PFSK-1 (cell line): ENCODE data around the gene HBA1.

ENCODE experiments used
- FOXP2 ChIP-seq: optimal IDR thresholded peaks from 2 replicates; pipeline ENCODE3; 2011; ENCODE audit warnings: borderline replicate concordance, control low read depth, inconsistent platforms; ENCODE audit not compliant: insufficient read depth; ENCODE audit errors: extremely low read length, extremely low read depth
- POLR2AphosphoS5 ChIP-seq: IDR thresholded peaks from 2 replicates; pipeline ENCODE4 v1.6.1; 2012; ENCODE audit warnings: low read depth, mild to moderate bottlenecking, control low read depth, low read length, moderate library complexity
- SIN3A ChIP-seq: IDR thresholded peaks from 2 replicates; pipeline ENCODE4 v1.6.1; 2012; ENCODE audit warnings: mild to moderate bottlenecking, low read length, moderate library complexity, borderline replicate concordance; ENCODE audit not compliant: insufficient read depth
- TAF1 ChIP-seq: IDR thresholded peaks from 2 replicates; pipeline ENCODE4 v1.6.1; 2012; ENCODE audit warnings: low read length, control low read depth, borderline replicate concordance; ENCODE audit not compliant: insufficient read depth
- TF ChIP-seq, protein P1 (sequence below), 2 experiments: IDR thresholded peaks; 2 replicates each; pipeline versions ENCODE4 v1.6.1 to v1.8.0; 2011 to 2012; ENCODE audit warnings: low read depth in 2 of 2, low read length in 2 of 2, control low read depth in 1 of 2, inconsistent platforms in 1 of 2, mild to moderate bottlenecking in 1 of 2, moderate library complexity in 1 of 2; ENCODE audit not compliant: insufficient read depth in 1 of 2

HBA1 gene

DNA sequence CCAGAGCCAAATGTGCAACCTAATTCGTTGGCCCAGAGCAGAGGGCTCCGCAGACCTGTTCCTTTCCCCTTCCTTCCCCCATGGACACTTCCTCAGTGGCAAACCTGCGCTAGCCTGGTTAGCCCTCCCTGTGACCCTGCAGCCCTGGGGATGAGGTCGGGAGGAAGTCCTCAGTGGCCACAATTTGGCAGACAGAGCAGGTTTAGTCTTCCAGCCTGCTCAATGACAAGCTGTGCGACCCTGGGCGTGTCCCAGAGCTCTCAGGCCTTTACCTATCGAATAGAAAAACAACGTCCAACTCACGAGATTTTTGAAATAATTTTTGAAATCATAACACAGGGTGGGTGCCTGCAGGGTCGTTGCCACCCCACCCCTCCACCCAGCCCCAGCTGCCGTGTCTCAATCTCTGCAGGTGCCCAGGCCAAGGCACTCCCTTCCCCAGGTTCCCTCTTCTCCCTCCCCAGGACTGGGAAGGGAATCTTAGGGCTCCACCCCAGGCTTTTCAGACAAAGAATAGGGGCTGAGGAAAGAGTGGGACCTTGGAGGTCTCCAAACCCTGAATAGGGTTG is 9.3 kb upstream of the HBA1 start:
- TF ChIP-seq SIN3A (no peak), TAF1 (no peak), POLR2AphosphoS5 (no peak), FOXP2 (no peak)
- TF ChIP-seq, protein P1, sequence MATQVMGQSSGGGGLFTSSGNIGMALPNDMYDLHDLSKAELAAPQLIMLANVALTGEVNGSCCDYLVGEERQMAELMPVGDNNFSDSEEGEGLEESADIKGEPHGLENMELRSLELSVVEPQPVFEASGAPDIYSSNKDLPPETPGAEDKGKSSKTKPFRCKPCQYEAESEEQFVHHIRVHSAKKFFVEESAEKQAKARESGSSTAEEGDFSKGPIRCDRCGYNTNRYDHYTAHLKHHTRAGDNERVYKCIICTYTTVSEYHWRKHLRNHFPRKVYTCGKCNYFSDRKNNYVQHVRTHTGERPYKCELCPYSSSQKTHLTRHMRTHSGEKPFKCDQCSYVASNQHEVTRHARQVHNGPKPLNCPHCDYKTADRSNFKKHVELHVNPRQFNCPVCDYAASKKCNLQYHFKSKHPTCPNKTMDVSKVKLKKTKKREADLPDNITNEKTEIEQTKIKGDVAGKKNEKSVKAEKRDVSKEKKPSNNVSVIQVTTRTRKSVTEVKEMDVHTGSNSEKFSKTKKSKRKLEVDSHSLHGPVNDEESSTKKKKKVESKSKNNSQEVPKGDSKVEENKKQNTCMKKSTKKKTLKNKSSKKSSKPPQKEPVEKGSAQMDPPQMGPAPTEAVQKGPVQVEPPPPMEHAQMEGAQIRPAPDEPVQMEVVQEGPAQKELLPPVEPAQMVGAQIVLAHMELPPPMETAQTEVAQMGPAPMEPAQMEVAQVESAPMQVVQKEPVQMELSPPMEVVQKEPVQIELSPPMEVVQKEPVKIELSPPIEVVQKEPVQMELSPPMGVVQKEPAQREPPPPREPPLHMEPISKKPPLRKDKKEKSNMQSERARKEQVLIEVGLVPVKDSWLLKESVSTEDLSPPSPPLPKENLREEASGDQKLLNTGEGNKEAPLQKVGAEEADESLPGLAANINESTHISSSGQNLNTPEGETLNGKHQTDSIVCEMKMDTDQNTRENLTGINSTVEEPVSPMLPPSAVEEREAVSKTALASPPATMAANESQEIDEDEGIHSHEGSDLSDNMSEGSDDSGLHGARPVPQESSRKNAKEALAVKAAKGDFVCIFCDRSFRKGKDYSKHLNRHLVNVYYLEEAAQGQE (IDR thresholded peaks at IDR 0.05; ENCODE audit: insufficient read depth in 1 of 2, low read depth in 2 of 2, low read length in 2 of 2): no peak

DNA sequence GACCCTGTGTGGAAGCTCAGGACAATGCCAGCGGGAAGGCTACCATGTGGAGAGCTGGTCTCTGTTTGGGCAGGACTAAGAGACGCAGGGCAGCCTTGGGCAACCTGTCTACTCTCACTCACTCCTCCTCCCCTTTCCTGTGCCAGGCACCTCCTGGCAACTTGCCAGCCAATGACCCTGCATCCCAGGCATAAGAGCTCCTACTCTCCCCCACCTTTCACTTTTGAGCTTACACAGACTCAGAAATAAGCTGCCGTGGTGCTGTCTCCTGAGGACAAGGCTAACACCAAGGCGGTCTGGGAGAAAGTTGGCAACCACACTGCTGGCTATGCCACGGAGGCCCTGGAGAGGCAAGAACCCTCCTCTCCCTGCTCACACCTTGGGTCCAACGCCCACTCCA is 8.1 kb upstream of the HBA1 start:
- TF ChIP-seq, protein P1 (IDR thresholded peaks at IDR 0.05; ENCODE audit: insufficient read depth in 1 of 2, low read depth in 2 of 2, low read length in 2 of 2): no peak
- no peak for TF ChIP-seq SIN3A
- no peak for TF ChIP-seq FOXP2
- no peak for TF ChIP-seq TAF1
- no peak for TF ChIP-seq POLR2AphosphoS5

DNA sequence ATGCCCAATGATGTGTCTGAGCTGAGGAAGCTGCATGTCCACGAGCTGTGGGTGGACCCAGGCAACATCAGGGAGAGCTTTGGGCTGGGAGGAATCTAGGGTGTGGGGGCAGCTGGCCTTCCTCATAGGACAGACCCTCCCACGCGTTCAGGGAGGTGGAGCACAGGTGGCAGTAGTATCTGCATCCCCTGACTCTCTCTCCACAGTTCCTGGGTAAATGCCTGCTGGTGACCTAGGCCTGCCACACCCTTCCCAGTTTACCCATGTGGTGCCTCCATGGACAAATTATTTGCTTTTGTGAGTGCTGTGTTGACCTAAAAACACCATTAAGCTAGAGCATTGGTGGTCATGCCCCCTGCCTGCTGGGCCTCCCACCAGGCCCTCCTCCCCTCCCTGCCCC is 7.5 kb upstream of the HBA1 start:
- TF ChIP-seq, protein P1 (IDR thresholded peaks at IDR 0.05; ENCODE audit: insufficient read depth in 1 of 2, low read depth in 2 of 2, low read length in 2 of 2): 0 out of 4 replicates have a peak, but pooled peaks of 1 of the 2 experiments have one; percentile 27
- no peak for TF ChIP-seq POLR2AphosphoS5
- no peak for TF ChIP-seq TAF1
- no peak for TF ChIP-seq FOXP2
- TF ChIP-seq SIN3A: no peak

DNA sequence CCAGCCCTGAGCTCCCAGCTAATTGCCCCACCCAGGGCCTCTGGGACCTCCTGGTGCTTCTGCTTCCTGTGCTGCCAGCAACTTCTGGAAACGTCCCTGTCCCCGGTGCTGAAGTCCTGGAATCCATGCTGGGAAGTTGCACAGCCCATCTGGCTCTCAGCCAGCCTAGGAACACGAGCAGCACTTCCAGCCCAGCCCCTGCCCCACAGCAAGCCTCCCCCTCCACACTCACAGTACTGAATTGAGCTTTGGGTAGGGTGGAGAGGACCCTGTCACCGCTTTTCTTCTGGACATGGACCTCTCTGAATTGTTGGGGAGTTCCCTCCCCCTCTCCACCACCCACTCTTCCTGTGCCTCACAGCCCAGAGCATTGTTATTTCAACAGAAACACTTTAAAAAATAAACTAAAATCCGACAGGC is 6.4 kb upstream of the HBA1 start:
- TF ChIP-seq, protein P1 (IDR thresholded peaks at IDR 0.05; ENCODE audit: insufficient read depth in 1 of 2, low read depth in 2 of 2, low read length in 2 of 2): peak; percentile 80 to 89

DNA sequence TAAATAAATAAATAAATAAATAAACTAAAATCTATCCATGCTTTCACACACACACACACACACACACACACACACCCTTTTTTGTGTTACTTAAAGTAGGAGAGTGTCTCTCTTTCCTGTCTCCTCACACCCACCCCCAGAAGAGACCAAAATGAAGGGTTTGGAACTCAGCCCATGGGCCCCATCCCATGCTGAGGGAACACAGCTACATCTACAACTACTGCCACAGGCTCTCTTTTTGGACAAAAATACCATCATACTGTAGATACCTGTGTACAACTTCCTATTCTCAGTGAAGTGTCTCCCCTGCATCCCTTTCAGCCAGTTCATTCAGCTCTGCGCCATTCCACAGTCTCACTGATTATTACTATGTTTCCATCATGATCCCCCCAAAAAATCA is 5.7 kb upstream of the HBA1 start:
- TF ChIP-seq SIN3A: no peak
- TF ChIP-seq TAF1: no peak
- no peak for TF ChIP-seq POLR2AphosphoS5
